NCI-H146 (cell line): ENCODE results near the gene DNAH9.

Experiments
- DNase-seq: peaks from one replicate; lab custom pipeline; 2025; lab: John Stamatoyannopoulos, UW

The DNAH9 gene, protein sequence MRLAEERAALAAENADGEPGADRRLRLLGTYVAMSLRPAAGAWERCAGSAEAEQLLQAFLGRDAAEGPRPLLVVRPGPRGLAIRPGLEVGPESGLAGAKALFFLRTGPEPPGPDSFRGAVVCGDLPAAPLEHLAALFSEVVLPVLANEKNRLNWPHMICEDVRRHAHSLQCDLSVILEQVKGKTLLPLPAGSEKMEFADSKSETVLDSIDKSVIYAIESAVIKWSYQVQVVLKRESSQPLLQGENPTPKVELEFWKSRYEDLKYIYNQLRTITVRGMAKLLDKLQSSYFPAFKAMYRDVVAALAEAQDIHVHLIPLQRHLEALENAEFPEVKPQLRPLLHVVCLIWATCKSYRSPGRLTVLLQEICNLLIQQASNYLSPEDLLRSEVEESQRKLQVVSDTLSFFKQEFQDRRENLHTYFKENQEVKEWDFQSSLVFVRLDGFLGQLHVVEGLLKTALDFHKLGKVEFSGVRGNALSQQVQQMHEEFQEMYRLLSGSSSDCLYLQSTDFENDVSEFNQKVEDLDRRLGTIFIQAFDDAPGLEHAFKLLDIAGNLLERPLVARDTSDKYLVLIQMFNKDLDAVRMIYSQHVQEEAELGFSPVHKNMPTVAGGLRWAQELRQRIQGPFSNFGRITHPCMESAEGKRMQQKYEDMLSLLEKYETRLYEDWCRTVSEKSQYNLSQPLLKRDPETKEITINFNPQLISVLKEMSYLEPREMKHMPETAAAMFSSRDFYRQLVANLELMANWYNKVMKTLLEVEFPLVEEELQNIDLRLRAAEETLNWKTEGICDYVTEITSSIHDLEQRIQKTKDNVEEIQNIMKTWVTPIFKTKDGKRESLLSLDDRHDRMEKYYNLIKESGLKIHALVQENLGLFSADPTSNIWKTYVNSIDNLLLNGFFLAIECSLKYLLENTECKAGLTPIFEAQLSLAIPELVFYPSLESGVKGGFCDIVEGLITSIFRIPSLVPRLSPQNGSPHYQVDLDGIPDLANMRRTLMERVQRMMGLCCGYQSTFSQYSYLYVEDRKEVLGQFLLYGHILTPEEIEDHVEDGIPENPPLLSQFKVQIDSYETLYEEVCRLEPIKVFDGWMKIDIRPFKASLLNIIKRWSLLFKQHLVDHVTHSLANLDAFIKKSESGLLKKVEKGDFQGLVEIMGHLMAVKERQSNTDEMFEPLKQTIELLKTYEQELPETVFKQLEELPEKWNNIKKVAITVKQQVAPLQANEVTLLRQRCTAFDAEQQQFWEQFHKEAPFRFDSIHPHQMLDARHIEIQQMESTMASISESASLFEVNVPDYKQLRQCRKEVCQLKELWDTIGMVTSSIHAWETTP (N-terminal part only)

GRCh38 chr17:11598274-11599221 lies at the start of gene DNAH9:
TSS of gene DNAH9 (plus strand) at chr17:11598470. CDS start at chr17:11598499, 29 bp downstream.
- DNase-seq, result peak; percentile 80

DNA sequence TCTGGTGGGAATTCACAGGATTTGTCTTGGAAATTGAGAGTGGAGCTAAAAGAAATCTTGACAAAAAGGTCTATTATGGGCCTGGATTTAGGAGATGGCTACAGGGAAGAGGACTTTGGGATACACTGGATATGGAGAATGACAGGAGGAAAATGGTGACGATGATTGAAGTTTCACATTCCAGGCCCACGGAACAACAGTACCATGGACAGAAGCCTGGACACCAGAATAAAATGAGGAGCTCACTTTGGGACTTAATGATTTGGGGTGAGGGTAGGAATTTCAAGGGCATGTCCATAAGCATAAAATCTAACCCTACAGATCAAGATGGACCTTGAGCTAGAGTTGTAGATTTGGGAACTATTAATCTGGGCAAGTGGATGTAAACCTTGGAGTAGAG lies 47.8 kb upstream of the DNAH9 start:
- DNase-seq, result no peak

GRCh38 chr17:11551442-11551841 lies 46.8 kb upstream of the DNAH9 start:
- no peak for DNase-seq

- no peak for DNase-seq
These were observed 45.1 kb upstream of the DNAH9 start for GRCh38 chr17:11553135-11553534.

DNA sequence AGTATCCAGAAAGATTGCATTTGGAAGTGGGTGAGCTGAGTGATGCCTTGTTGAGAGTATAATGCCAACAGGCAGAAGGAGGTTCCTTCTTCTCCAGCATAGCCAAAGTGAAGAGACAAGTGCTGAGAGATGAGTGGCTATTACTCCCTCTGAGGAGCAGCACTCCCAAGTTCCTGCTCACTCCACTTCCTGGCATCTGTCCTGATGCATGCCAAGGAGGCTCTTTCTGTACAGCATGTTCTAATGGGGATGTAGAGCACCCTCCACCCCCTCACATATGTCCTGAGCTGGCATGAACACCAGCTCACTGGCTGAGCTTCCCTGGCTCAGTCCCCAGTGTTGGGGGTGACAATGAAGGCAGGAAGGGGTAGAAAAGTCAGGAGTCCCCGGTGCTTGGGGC lies 44.2 kb upstream of the DNAH9 start:
- no peak for DNase-seq

- no peak for DNase-seq
These were observed 43.7 kb upstream of the DNAH9 start for GRCh38 chr17:11554542-11554941.

DNA sequence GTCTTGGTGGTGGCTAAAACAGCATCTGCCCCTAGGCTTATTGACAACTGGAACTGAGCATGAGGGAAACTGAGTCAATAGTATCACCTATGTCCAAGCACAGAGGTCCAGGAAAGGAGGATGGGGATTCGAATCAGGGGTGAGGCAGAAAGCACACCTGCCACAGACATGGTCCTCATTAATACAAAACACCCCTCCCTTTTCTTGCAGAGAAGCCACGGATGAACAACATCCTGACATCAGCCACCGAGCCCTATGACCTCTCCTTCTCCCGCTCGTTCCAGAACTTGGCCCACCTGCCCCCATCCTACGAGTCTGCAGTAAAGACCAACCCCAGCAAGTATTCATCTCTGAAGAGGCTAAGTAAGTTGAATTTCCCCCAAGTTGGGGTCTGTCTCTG lies 42.7 kb upstream of the DNAH9 start:
- DNase-seq, result no peak

DNA sequence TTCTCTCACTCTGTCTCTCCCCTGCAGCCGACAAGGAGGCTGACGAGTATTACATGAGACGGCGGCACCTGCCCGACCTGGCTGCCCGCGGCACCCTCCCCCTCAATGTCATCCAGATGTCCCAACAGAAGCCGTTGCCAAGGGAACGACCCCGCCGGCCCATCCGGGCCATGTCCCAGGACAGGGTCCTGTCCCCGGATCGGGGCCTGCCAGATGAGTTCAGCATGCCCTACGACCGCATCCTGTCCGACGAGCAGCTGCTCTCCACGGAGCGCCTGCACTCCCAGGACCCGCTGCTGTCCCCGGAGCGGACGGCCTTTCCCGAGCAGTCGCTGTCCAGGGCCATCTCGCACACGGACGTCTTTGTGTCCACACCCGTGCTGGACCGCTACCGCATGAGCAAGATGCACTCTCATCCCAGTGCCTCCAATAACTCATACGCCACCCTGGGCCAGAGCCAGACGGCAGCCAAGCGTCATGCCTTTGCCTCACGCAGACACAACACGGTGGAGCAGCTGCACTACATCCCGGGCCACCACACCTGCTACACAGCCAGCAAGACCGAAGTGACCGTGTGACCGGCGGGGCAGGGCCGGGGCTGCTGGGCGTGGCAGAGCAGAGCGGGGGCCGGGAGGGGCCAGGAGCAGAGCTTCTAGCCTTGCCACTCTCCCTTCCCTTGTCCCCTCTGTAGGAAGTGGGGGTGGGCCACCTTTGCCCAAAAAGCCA lies 40.4 kb upstream of the DNAH9 start:
- no peak for DNase-seq

DNA sequence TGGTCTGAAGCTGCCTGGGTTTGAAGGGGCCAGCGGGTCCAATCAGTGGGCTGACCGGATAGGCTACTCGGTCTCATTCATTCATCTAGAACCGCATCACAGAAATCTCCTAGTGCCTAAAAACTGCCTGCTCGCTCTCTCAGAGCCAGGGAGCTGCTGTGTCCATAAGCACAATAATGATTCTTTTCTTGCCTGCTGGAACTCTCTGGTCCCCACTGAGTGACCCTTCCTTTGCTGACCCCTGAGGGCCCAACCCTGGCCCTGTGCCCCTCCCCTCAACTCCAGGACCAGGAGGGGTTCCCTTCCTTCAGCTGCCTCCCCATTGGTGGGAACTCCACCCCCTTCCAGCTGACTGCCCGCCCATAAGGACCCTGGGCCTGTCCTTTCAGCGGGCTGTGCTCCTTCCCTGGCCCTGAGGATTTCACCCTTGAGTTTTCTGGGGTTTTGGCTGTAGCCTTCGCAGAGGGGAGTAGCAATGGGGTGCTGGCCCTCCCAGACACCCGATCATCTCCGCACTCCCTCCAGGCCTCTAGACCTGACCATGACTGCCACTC lies 39.5 kb upstream of the DNAH9 start:
- DNase-seq, result no peak

- DNase-seq, result no peak
These were observed 38.7 kb upstream of the DNAH9 start for GRCh38 chr17:11559601-11560000.

DNA sequence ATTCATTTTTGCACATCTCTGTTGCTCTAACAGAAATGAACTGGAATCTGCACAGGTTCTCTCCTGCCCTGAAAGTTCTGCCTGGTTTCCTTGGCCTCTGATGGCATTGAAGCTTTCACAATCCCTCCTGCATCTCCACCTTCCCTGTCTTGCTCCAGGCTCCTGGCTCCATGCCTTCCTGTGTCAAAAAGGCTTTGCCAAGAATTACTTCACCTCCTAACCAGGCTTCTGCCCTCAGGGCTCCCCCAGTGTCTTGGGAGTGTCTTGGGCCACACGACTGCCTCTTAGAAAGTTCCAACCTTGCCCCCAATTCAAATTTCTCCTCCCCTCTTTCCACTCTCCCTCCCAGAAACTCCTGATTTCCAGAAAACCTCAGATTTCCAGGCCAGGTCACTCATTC lies 37.0 kb upstream of the DNAH9 start:
- no peak for DNase-seq

DNA sequence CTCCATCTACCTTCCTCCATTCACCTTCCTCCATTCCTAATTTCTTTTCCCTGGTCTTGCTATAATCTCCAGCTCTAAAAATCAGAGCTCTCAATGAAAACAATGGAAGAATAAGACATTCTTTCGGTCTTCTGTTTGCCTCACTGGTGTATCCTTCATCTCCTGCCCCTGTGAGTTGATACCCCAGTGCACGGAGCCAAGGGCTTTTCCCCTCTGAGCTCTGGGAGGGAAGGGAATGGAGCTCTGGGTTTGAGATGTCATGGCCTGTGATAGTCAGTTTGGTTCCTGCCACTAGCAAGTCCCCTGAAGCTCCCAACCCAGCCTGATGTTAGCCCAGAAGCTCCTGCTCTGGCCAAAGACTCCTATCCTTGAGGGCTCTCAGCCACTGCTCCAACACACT lies 36.6 kb upstream of the DNAH9 start:
- DNase-seq, result no peak

- DNase-seq, result no peak
These were observed 33.5 kb upstream of the DNAH9 start for GRCh38 chr17:11564589-11565380.

- no peak for DNase-seq
These were observed 32.7 kb upstream of the DNAH9 start for GRCh38 chr17:11565591-11565990.

- DNase-seq, result no peak
These were observed 19.3 kb upstream of the DNAH9 start for GRCh38 chr17:11578998-11579397.

DNA sequence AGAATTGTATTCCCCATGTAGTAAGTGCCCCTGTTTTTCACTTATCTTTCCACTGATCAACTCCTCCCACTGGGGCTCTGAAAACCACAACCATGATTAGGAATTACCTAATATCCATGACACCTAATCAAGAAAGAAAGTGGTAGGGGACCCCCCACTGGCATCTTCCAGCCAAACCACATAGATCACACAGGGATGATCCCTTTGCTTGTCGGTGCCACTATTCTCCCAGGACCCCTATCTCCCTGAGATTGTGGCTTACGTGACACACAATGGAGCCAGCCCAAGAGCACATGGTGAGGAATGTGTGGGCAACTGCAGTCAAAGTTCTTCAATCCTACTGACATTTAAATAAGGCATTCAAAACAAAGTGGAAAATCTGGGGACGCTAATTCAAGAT lies 17.6 kb upstream of the DNAH9 start:
- no peak for DNase-seq

- DNase-seq, result no peak
These were observed 16.1 kb upstream of the DNAH9 start for GRCh38 chr17:11582217-11582616.

GRCh38 chr17:11583306-11583992 lies 14.8 kb upstream of the DNAH9 start:
- DNase-seq, result no peak

GRCh38 chr17:11589716-11590115 lies 8.6 kb upstream of the DNAH9 start:
- DNase-seq, result no peak
